Activated B cell treated with CpG ODN at 0.5 μM for 24 hours (primary cell): ENCODE results near the gene TBC1D17. TPM values are rescaled to one million over a fixed set of nuclear protein-coding genes. Genes with fewer than 3 reads are reported as not detected.

Experiments used
- ATAC-seq: fragments of 200-7000 bp; cut with Tn5 transposase; one replicate; pipeline ENCODE4 v1.10.0; 2021; ENCODE audit warnings: low read depth, mild to moderate bottlenecking, moderate library complexity
- CTCF ChIA-PET: fragments of 350-600 bp; sonication (Branson Sonifier 250); formaldehyde crosslinking; loops from one replicate; lab custom pipeline; 2021; ENCODE audit warnings: antibody characterized with exemption; lab: Charles Lee
- POLR2A ChIA-PET: fragments of 350-600 bp; sonication (Branson Sonifier 250); formaldehyde crosslinking; loops from one replicate; lab custom pipeline; 2021; ENCODE audit warnings: antibody characterized with exemption; lab: Charles Lee
- DNase-seq: peaks from one replicate; pipeline ENCODE4 v3.0.0; 2022
- H3K27ac Mint-ChIP-seq: one replicate; pipeline ENCODE4 v1.8.0; 2020; ENCODE audit warnings: mixed read lengths
- H3K27me3 Mint-ChIP-seq: one replicate; pipeline ENCODE4 v1.8.0; 2021; ENCODE audit warnings: mixed read lengths
- H3K36me3 Mint-ChIP-seq: one replicate; pipeline ENCODE4 v1.8.0; 2021; ENCODE audit warnings: low read depth, mixed read lengths
- H3K4me1 Mint-ChIP-seq: one replicate; pipeline ENCODE4 v1.8.0; 2021; ENCODE audit warnings: mixed read lengths
- H3K4me3 Mint-ChIP-seq: one replicate; pipeline ENCODE4 v1.8.0; 2020; ENCODE audit warnings: mild to moderate bottlenecking, mixed read lengths
- H3K9me3 Mint-ChIP-seq: one replicate; pipeline ENCODE4 v1.8.0; 2020; ENCODE audit warnings: mixed read lengths
- intact Hi-C: fragments of 100-400 bp; cut with micrococcal nuclease; formaldehyde crosslinking; loops from one replicate; pipeline ENCODE4 v1.15.1; 2024
- total RNA-seq: library from RNA; stranded (reverse); gene quantifications from 2 replicates; pipeline ENCODE4 v1.2.3, GENCODE V29; 2022
- TF ChIP-seq, protein P1 (sequence below): fragments of 200-600 bp; IDR thresholded peaks from one replicate; pipeline ENCODE4 v1.8.0; 2022; ENCODE audit warnings: antibody characterized with exemption, mild to moderate bottlenecking

The TBC1D17 gene
- total RNA-seq, 1 donor from 2014 or later: 57.0 TPM

DNA sequence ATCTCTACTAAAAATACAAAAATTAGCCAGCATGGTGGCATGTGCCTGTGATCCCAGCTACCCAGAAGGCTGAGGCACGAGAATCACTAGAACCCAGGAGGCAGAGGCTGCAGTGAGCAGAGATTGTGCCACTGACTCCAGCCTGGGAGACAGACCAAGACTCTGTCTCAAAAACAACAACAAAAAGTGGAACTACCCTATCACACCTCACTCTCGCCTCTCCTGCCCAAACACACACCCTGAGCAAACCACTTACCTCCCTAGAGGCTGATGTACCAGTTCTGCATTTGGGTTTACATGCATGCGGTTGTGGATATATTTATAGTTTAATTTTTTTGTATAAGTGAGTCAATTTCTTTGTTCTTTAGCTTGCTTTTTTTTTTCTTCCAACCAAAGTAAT lies 34.2 kb upstream of the TBC1D17 start:
- ATAC-seq: peak; percentile 97
- Mint-ChIP-seq H3K27ac (peak overlapping the region; percentile 82), H3K27me3 (no peaks in the 10 kb centered on the region), H3K9me3 (no peaks in the 10 kb centered on the region), H3K4me1 (peaks cover 45% of the 10 kb centered on the region), H3K36me3 (peaks cover 25% of the 10 kb centered on the region), H3K4me3 (peak overlapping the region; percentile 68)
- intact Hi-C loops: loop anchor here (1.0 kb wide), 1 partner anchor 25 kb away; the partner anchor contains the start of gene MED25
- no peak for DNase-seq
- TF ChIP-seq, protein P1, sequence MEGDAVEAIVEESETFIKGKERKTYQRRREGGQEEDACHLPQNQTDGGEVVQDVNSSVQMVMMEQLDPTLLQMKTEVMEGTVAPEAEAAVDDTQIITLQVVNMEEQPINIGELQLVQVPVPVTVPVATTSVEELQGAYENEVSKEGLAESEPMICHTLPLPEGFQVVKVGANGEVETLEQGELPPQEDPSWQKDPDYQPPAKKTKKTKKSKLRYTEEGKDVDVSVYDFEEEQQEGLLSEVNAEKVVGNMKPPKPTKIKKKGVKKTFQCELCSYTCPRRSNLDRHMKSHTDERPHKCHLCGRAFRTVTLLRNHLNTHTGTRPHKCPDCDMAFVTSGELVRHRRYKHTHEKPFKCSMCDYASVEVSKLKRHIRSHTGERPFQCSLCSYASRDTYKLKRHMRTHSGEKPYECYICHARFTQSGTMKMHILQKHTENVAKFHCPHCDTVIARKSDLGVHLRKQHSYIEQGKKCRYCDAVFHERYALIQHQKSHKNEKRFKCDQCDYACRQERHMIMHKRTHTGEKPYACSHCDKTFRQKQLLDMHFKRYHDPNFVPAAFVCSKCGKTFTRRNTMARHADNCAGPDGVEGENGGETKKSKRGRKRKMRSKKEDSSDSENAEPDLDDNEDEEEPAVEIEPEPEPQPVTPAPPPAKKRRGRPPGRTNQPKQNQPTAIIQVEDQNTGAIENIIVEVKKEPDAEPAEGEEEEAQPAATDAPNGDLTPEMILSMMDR: no peak
- CTCF ChIA-PET: no interaction called here
- POLR2A ChIA-PET: interaction anchor here (0.6 to 2.3 kb wide), 20 partner anchors 9 to 850 kb away, joined by 3 to 20 read pairs (median 6); partner anchors contain the start of genes AKT1S1, AP2A1, FUZ and GYS1

DNA sequence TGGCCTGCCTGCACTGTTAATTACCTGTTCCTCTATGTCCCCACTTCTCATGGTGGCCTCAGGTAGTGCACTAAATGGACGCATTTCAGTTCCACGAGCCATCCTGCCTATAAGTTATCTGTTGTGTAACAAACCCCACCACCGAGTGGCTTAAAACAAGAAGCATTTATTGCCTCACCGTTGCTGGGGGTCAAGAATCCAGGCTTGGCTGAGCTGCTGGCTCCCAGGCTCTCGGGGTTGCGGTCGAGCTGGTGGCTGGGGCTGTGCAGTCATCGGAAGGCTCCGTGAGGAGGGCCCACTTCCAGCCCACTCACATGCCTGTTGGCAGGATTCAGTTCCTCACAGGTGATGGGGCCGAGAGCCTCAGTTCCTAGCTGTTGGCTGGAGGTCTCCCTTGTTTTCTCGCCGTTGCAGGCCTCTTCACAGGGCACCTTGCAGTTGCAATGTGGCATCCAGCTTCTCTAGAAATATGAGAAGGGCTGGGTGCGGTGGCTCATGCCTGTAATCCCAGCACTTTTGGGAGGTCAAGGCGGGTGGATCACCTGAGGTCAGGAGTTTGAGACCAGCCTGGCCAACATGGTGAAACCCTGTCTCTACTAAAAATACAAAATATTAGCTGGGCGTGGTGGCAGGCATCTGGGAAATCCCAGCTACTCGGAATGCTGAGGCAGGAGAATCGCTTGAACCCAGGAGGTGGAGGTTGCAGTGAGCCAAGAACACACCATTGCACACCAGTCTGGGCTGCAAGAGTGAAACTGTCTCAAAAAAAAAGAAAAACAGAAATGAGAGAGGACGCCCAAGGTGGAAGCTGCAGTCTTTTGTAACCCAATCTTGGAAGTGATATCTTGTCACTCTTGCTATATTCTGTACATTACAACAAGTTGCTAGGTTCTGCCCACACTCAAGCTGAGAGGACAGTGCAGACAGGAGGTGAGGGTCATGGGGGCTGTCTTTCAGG lies 33.1 kb upstream of the TBC1D17 start:
- H3K4me3 Mint-ChIP-seq: peak overlapping the region; percentile 45
- POLR2A ChIA-PET: interaction anchor here (0.7 to 2.3 kb wide), 12 partner anchors 16 to 666 kb away, joined by 3 to 20 read pairs (median 6); partner anchors contain the start of genes AKT1S1, FUZ, IL4I1 and MED25
- ATAC-seq: no peak

DNA sequence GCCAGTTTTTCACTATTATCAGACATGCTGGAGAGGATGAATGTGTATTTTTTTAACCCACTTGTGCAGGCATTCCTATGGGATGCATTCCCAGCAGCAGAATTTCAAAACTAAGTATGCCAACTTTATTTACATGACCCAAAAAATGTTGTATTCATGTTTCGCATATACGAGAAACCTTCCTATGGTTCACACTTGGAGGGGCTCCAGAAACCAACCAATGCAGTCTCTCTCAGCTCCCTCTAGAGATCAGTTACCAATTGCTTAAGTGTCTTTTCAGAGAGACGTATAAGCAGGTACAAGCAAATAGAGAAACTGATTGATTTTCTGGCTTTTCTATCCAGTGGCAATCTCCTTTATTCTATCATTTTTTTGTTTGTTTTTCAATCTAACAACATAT lies 32.1 kb upstream of the TBC1D17 start:
- DNase-seq (no peak), ATAC-seq (no peak)
- Mint-ChIP-seq H3K27me3 (no peaks in the 10 kb centered on the region), H3K4me3 (no peak overlapping the region), H3K36me3 (peaks cover 5% of the 10 kb centered on the region), H3K4me1 (peaks cover 64% of the 10 kb centered on the region), H3K9me3 (peaks cover 2% of the 10 kb centered on the region), H3K27ac (peak overlapping the region; percentile 82)
- TF ChIP-seq, protein P1: no peak
- intact Hi-C loops: no loop called here
- ChIA-PET CTCF (no interaction called here), POLR2A (interaction anchor here (1.0 to 2.3 kb wide), 4 partner anchors 23 to 45 kb away, joined by 3 to 16 read pairs (median 10); partner anchors contain the start of genes AKT1S1, FUZ and TBC1D17)

More for the DNA sequence above, 33.1 kb upstream of the TBC1D17 start:
- H3K36me3 Mint-ChIP-seq: peaks cover 14% of the 10 kb centered on the region
- TF ChIP-seq, protein P1: no peak
- peaks cover 55% of the 10 kb centered on the region for H3K4me1 Mint-ChIP-seq
- peaks cover 2% of the 10 kb centered on the region for H3K9me3 Mint-ChIP-seq
- intact Hi-C loops: no loop called here
- no peak for DNase-seq
- CTCF ChIA-PET: no interaction called here
- H3K27ac Mint-ChIP-seq: peak overlapping the region; percentile 82
- H3K27me3 Mint-ChIP-seq: no peaks in the 10 kb centered on the region

DNA sequence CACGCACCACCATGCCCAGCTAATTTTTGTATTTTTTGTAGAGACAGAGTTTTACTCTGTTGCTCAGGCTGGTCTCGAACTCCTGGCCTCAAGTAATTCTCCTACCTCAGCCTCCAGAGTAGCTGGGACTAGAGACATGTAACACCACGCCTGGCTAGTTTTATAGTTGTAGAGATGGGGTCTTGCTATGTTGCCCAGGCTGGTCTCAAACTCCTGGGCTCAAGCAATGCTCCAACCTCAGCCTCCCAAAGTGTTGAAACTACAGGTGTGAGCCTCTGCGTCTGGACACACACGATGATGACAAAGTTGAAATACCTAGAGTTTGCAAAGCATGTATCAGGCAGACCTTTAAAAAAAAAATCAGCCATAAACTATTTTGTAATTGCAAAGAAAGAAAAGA lies 31.1 kb upstream of the TBC1D17 start:
- H3K4me1 Mint-ChIP-seq: peaks cover 64% of the 10 kb centered on the region
- no peak for ATAC-seq
- ChIA-PET POLR2A (no interaction called here), CTCF (no interaction called here)
- TF ChIP-seq, protein P1: no peak
- no peak for DNase-seq
- H3K4me3 Mint-ChIP-seq: no peak overlapping the region
- H3K36me3 Mint-ChIP-seq: peaks cover 1% of the 10 kb centered on the region
- H3K27ac Mint-ChIP-seq: peak overlapping the region; percentile 50
- H3K9me3 Mint-ChIP-seq: peaks cover 2% of the 10 kb centered on the region
- intact Hi-C loops: no loop called here
- H3K27me3 Mint-ChIP-seq: no peaks in the 10 kb centered on the region
